HG03064 (cell line): Measurements from ENCODE around the gene FLII.
"Not testable (repeated sequence)": the region's sequence is repeated elsewhere in the genome, so short reads cannot be mapped to it uniquely, and the experiment has no call there.

Experiments
- ATAC-seq: cut with Tn5 transposase; IDR thresholded peaks from one replicate; pipeline ENCODE4 v1.9.1; 2021; ENCODE audit warnings: low read depth; ENCODE audit not compliant: unreplicated experiment

The FLII gene

GRCh38 chr17:18224387-18225120 is 34.0 kb downstream of the FLII start:
- ATAC-seq: no peak

DNA sequence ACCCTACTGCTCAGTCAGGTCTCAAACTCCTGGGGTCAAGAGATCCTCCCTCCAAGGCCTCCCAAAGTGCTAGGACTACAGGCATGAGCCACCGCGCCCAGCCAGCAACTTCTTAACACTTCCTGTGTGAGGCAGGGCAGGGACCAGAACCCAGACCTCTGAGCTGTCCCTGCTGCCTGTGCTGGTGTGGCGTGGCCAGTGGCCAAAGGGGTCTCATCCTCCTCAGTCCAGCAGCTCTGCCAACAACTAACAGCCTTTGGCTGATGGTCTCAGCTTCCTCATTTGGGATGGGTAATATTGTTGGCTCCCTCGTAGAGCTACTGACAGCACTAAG is 34.5 kb downstream of the FLII start:
- no peak for ATAC-seq

GRCh38 chr17:18218756-18219415 is 39.7 kb downstream of the FLII start:
- ATAC-seq: no peak

- no peak for ATAC-seq
Observed at GRCh38 chr17:18217412-18218015, 41.0 kb downstream of the FLII start.

GRCh38 chr17:18216906-18217305 is 41.6 kb downstream of the FLII start:
- ATAC-seq: not testable (repeated sequence)

DNA sequence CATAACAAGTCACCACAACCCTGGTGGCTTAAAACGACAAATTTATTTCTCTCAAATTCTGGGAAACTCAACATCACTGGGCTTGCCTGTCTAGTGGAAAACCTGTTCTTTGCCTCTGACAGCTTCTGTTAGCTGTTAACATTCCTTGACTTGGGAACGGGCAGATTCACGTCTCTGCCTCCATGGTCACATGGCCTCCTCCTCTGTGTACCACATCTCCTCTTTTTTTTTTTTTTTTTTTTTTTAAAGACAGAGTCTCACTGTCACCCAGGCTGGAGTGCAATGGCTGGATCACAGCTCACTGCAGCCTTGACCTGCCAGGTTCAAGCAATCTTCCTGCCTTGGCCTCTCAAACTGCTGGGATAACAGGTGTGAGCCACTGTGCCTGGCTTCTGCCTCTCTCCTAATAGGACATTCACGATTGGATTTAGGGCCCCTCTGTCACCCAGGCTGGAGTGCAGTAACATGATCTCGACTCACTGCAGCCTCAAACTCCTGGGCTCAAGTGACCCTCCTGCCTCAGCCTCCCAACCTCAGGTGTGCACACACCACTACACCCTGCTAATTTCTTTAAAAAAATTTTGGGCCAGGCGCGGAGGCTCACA is 44.8 kb downstream of the FLII start:
- no peak for ATAC-seq

- no peak for ATAC-seq
Observed at GRCh38 chr17:18208092-18208491, 50.4 kb downstream of the FLII start.

DNA sequence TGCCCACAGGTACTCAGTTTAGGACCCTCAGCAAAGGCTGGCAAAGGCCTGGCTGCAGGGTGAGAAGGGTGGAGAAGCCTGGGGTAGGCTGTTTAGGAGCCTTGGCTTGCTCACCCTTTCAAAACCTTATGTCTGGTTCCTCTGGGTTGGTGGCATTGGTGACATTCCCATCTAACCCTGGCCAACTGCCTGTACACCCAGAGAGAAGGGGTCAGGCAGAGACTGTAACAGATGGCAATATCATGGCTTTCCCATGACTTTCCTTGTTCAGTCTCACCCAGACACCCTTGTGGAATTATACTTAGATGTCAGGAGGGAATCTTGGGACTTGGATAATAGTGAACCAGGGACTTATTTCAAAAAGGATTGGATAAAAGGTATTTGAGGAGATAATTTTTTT is 51.6 kb downstream of the FLII start:
- ATAC-seq: no peak

GRCh38 chr17:18205861-18206260 is 52.7 kb downstream of the FLII start:
- ATAC-seq: no peak

GRCh38 chr17:18203308-18203707 is 55.2 kb downstream of the FLII start:
- ATAC-seq: no peak

GRCh38 chr17:18201108-18201507 is 57.4 kb downstream of the FLII start:
- ATAC-seq: no peak

DNA sequence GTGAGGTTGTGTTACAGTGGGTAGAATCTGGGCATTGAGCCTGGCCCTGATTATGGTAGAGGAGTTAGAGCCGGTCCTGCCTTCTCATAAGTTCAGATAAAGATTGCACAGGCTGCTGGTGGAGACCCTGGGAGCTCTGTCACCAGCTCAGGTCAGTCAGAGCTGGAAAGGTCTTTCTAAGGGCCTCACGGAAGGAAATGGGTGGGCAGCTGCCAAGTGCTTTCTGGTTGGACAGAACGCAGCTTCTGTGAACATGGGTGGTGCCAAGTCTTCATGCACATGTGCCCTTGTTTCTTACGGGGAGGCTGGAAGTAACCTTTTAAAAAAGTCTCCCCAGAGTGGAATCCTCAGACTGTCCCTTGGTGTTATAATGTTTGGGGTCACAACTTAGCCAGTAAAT is 60.0 kb downstream of the FLII start:
- ATAC-seq: no peak

DNA sequence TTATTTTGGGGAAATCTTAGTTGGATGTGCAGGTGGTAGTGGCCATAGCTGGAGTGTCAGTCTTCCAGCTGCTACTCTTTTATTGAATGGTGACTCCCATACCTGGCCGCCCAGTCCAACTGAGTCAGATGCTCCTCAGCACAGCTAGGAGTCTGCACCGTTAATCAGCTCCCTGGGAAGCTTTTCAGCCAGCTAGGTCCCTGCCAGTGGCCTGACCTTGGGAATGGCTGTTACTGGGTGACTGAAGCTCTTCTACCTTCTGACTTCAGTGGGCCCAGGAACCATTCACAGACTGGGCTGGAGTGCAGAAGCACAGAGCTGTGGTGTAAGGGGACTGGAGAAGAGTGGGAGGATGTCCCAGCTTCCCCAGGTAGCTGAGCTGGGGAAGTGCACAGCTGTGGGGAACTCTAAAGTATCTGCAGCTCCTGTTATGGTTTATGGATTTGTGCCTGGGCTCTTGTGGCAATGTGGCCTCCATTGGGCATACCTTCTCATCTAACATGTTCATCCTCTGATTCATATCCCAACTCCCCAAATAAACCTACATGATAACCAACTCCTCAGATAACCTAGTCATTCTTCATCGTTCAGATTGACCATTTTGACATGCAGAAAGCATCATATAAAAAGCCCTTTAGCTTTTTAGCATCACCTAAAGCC is 60.9 kb downstream of the FLII start:
- ATAC-seq: no peak

- no peak for ATAC-seq
Observed at GRCh38 chr17:18195246-18195645, 63.3 kb downstream of the FLII start.
